Activated T-helper 1 cell treated with anti-CD3 and anti-CD28 coated beads, Interleukin-12 subunit alpha, Interleukin-12 subunit beta, Interleukin-2, Interleukin-4 antibody, amounts not matched to agents 30 ng/mL and 10 ng/mL and 1 ng/mL, durations not matched to agents 14 hours and 24 hours and 36 hours (primary cell): Measurements from ENCODE around the gene DOCK7. TPM values are rescaled to one million over a fixed set of nuclear protein-coding genes. Genes with fewer than 3 reads are reported as not detected.
"Not testable (repeated sequence)": the region's sequence is repeated elsewhere in the genome, so short reads cannot be mapped to it uniquely, and the experiment has no call there.

Source experiments
- DNase-seq: peaks from one replicate; pipeline ENCODE4 v3.0.0; 2021; ENCODE audit warnings: low spot score
- H3K27ac Mint-ChIP-seq: one replicate; pipeline ENCODE4 v1.8.0; 2021; ENCODE audit warnings: mild to moderate bottlenecking, mixed read lengths
- H3K27me3 Mint-ChIP-seq: one replicate; pipeline ENCODE4 v1.8.0; 2022; ENCODE audit warnings: mild to moderate bottlenecking, moderate library complexity, mixed read lengths; ENCODE audit not compliant: insufficient read depth
- H3K36me3 Mint-ChIP-seq: one replicate; pipeline ENCODE4 v1.8.0; 2021; ENCODE audit warnings: low read depth, mixed read lengths
- H3K4me1 Mint-ChIP-seq: one replicate; pipeline ENCODE4 v1.8.0; 2021; ENCODE audit warnings: low read depth, mixed read lengths
- H3K4me3 Mint-ChIP-seq: one replicate; pipeline ENCODE4 v1.8.0; 2021; ENCODE audit warnings: mild to moderate bottlenecking, moderate library complexity, mixed read lengths
- H3K9me3 Mint-ChIP-seq: one replicate; pipeline ENCODE4 v1.8.0; 2021; ENCODE audit warnings: mixed read lengths
- intact Hi-C: fragments of 100-400 bp; cut with micrococcal nuclease; formaldehyde crosslinking; loops from one replicate; pipeline ENCODE4 v1.15.1; 2024
- total RNA-seq: library from RNA; stranded (reverse); gene quantifications from 2 replicates; pipeline ENCODE4 v1.2.3, GENCODE V29; 2022

The DOCK7 gene
- 13.4 and 13.6 TPM in 2 replicates for total RNA-seq

- H3K27me3 Mint-ChIP-seq: peaks cover 8% of the 10 kb centered on the region
- H3K4me1 Mint-ChIP-seq: peaks cover 18% of the 10 kb centered on the region
- no peaks in the 10 kb centered on the region for H3K36me3 Mint-ChIP-seq
- DNase-seq: peak; percentile 31
- peak within 1 kb of the TSS; percentile 81 for H3K27ac Mint-ChIP-seq
- no peaks in the 10 kb centered on the region for H3K9me3 Mint-ChIP-seq
- H3K4me3 Mint-ChIP-seq: peak within 1 kb of the TSS; percentile 92
- intact Hi-C loops: loop anchor here (1.0 kb wide), 2 partner anchors 96 to 252 kb away; partner anchors contain the start of gene ATG4C
These were observed at the start of gene DOCK7 for GRCh38 chr1:62687903-62688686. Gene DOCK7, minus strand, starts transcription at chr1:62688386. Its CDS starts 122 bp downstream, at chr1:62688264.

- no peak overlapping the region for H3K27ac Mint-ChIP-seq
- no peak overlapping the region for H3K4me3 Mint-ChIP-seq
- intact Hi-C loops: no loop called here
- peaks cover 3% of the 10 kb centered on the region for H3K4me1 Mint-ChIP-seq
- DNase-seq: no peak
- H3K27me3 Mint-ChIP-seq: peaks cover 3% of the 10 kb centered on the region
- no peaks in the 10 kb centered on the region for H3K36me3 Mint-ChIP-seq
- H3K9me3 Mint-ChIP-seq: no peaks in the 10 kb centered on the region
These were observed 47.4 kb upstream of the DOCK7 start for GRCh38 chr1:62735491-62736171.

- intact Hi-C loops: no loop called here
- no peak overlapping the region for H3K4me3 Mint-ChIP-seq
- H3K27ac Mint-ChIP-seq: no peak overlapping the region
- H3K36me3 Mint-ChIP-seq: no peaks in the 10 kb centered on the region
- H3K9me3 Mint-ChIP-seq: no peaks in the 10 kb centered on the region
- H3K27me3 Mint-ChIP-seq: peaks cover 2% of the 10 kb centered on the region
- DNase-seq: no peak
- H3K4me1 Mint-ChIP-seq: no peaks in the 10 kb centered on the region
These were observed 44.1 kb upstream of the DOCK7 start for GRCh38 chr1:62732331-62732730.

GRCh38 chr1:62728963-62729362 is 40.8 kb upstream of the DOCK7 start:
- H3K4me1 Mint-ChIP-seq: peaks cover 7% of the 10 kb centered on the region
- H3K27me3 Mint-ChIP-seq: peaks cover 4% of the 10 kb centered on the region
- intact Hi-C loops: no loop called here
- no peak overlapping the region for H3K4me3 Mint-ChIP-seq
- no peaks in the 10 kb centered on the region for H3K9me3 Mint-ChIP-seq
- no peak for DNase-seq
- no peaks in the 10 kb centered on the region for H3K36me3 Mint-ChIP-seq
- no peak overlapping the region for H3K27ac Mint-ChIP-seq

GRCh38 chr1:62727656-62728407 is 39.6 kb upstream of the DOCK7 start:
- DNase-seq: no peak
- H3K27ac Mint-ChIP-seq: no peak overlapping the region
- peaks cover 5% of the 10 kb centered on the region for H3K27me3 Mint-ChIP-seq
- no peaks in the 10 kb centered on the region for H3K36me3 Mint-ChIP-seq
- intact Hi-C loops: no loop called here
- peaks cover 7% of the 10 kb centered on the region for H3K4me1 Mint-ChIP-seq
- H3K9me3 Mint-ChIP-seq: no peaks in the 10 kb centered on the region
- no peak overlapping the region for H3K4me3 Mint-ChIP-seq

GRCh38 chr1:62726011-62726442 is 37.8 kb upstream of the DOCK7 start:
- Mint-ChIP-seq H3K36me3 (no peaks in the 10 kb centered on the region), H3K4me3 (no peak overlapping the region), H3K27me3 (peaks cover 7% of the 10 kb centered on the region), H3K4me1 (peaks cover 7% of the 10 kb centered on the region), H3K9me3 (no peaks in the 10 kb centered on the region), H3K27ac (no peak overlapping the region)
- intact Hi-C loops: no loop called here
- no peak for DNase-seq

GRCh38 chr1:62725255-62725654 is 37.1 kb upstream of the DOCK7 start:
- no peaks in the 10 kb centered on the region for H3K9me3 Mint-ChIP-seq
- intact Hi-C loops: no loop called here
- H3K4me1 Mint-ChIP-seq: peaks cover 7% of the 10 kb centered on the region
- no peak overlapping the region for H3K27ac Mint-ChIP-seq
- H3K27me3 Mint-ChIP-seq: peaks cover 7% of the 10 kb centered on the region
- no peaks in the 10 kb centered on the region for H3K36me3 Mint-ChIP-seq
- H3K4me3 Mint-ChIP-seq: no peak overlapping the region
- DNase-seq: no peak

- intact Hi-C loops: no loop called here
- H3K27me3 Mint-ChIP-seq: peaks cover 7% of the 10 kb centered on the region
- no peaks in the 10 kb centered on the region for H3K36me3 Mint-ChIP-seq
- no peak overlapping the region for H3K4me3 Mint-ChIP-seq
- no peak overlapping the region for H3K27ac Mint-ChIP-seq
- H3K9me3 Mint-ChIP-seq: no peaks in the 10 kb centered on the region
- DNase-seq: no peak
- H3K4me1 Mint-ChIP-seq: peaks cover 7% of the 10 kb centered on the region
These were observed 36.2 kb upstream of the DOCK7 start for GRCh38 chr1:62724430-62724829.

- H3K4me3 Mint-ChIP-seq: no peak overlapping the region
- no peaks in the 10 kb centered on the region for H3K36me3 Mint-ChIP-seq
- intact Hi-C loops: no loop called here
- H3K27ac Mint-ChIP-seq: no peak overlapping the region
- no peak for DNase-seq
- peaks cover 10% of the 10 kb centered on the region for H3K27me3 Mint-ChIP-seq
- peaks cover 7% of the 10 kb centered on the region for H3K4me1 Mint-ChIP-seq
- H3K9me3 Mint-ChIP-seq: no peaks in the 10 kb centered on the region
These were observed 35.7 kb upstream of the DOCK7 start for GRCh38 chr1:62723883-62724282.

- Mint-ChIP-seq H3K4me3 (no peak overlapping the region), H3K27me3 (peaks cover 14% of the 10 kb centered on the region), H3K27ac (no peak overlapping the region), H3K9me3 (no peaks in the 10 kb centered on the region), H3K4me1 (peaks cover 7% of the 10 kb centered on the region), H3K36me3 (no peaks in the 10 kb centered on the region)
- no peak for DNase-seq
- intact Hi-C loops: no loop called here
These were observed 34.6 kb upstream of the DOCK7 start for GRCh38 chr1:62722796-62723195.

GRCh38 chr1:62720946-62721554 is 32.9 kb upstream of the DOCK7 start:
- DNase-seq: no peak
- Mint-ChIP-seq H3K4me3 (no peak overlapping the region), H3K36me3 (no peaks in the 10 kb centered on the region), H3K27me3 (peaks cover 10% of the 10 kb centered on the region), H3K9me3 (no peaks in the 10 kb centered on the region), H3K27ac (no peak overlapping the region), H3K4me1 (peaks cover 7% of the 10 kb centered on the region)
- intact Hi-C loops: no loop called here

- H3K4me3 Mint-ChIP-seq, DNase-seq, H3K36me3 Mint-ChIP-seq, intact Hi-C loops, H3K9me3 Mint-ChIP-seq, H3K27ac Mint-ChIP-seq, H3K4me1 Mint-ChIP-seq: not testable (repeated sequence)
- H3K27me3 Mint-ChIP-seq: peaks cover 11% of the 10 kb centered on the region
These were observed 30.2 kb upstream of the DOCK7 start for GRCh38 chr1:62718400-62718799.
